Mesothelial cell of epicardium (in vitro differentiated cells): ENCODE measurements around the gene C22orf42. TPM values are rescaled to one million over a fixed set of nuclear protein-coding genes. Genes with fewer than 3 reads are reported as not detected.
"Not testable (repeated sequence)": the region's sequence is repeated elsewhere in the genome, so short reads cannot be mapped to it uniquely, and the experiment has no call there.

Source experiments
- DNase-seq, 2 experiments: peaks; one replicate each; pipeline ENCODE4 v3.0.0; 2021; ENCODE audit warnings: low spot score in 2 of 2; ENCODE audit not compliant: unreplicated experiment in 2 of 2
- H3K27ac Mint-ChIP-seq: 2 replicates; pipeline ENCODE4 v1.8.0; 2021; ENCODE audit warnings: mixed read lengths
- H3K27me3 Mint-ChIP-seq: 2 replicates; pipeline ENCODE4 v1.8.0; 2021; ENCODE audit warnings: low read depth, mixed read lengths
- H3K36me3 Mint-ChIP-seq: 2 replicates; pipeline ENCODE4 v1.8.0; 2021; ENCODE audit warnings: mixed read lengths
- H3K4me1 Mint-ChIP-seq: 2 replicates; pipeline ENCODE4 v1.8.0; 2021; ENCODE audit warnings: mixed read lengths
- H3K4me3 Mint-ChIP-seq: 2 replicates; pipeline ENCODE4 v1.8.0; 2021; ENCODE audit warnings: mild to moderate bottlenecking, moderate library complexity, mixed read lengths
- H3K9me3 Mint-ChIP-seq: 2 replicates; pipeline ENCODE4 v1.8.0; 2021; ENCODE audit warnings: mixed read lengths
- total RNA-seq: library from RNA; stranded (reverse); gene quantifications from 3 replicates; pipeline ENCODE4 v1.2.1, GENCODE V29; 2021
- TF ChIP-seq, protein P1 (sequence below): fragments of 200-600 bp; sonication (generic); IDR thresholded peaks from one replicate; pipeline ENCODE4 v1.5.0; 2021; ENCODE audit warnings: antibody characterized with exemption; ENCODE audit not compliant: unreplicated experiment

C22orf42 gene
- total RNA-seq, 1 donor from 2014 or later: not detected

DNA sequence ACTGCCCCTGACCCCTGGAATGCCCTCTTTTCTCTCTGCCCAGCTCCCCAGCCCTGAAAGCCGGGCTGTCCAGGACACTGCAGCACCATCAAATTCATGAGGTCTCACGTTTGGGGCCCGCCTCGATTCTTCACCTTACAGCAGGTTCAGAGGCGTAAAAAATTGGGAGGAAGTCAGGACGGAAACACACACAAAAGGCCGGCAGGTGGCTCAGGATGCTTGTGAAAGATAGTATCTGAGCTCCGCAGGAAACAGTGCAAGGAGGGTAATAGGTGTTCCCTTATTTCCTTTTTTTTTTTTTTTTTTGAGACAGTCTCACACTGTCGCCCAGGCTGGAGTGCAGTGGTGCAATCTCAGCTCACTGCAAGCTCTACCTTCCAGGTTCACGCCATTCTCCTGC is 41.6 kb upstream of the C22orf42 start:
- peaks cover 14% of the 10 kb centered on the region for H3K4me1 Mint-ChIP-seq
- H3K9me3 Mint-ChIP-seq: no peaks in the 10 kb centered on the region
- H3K36me3 Mint-ChIP-seq: no peaks in the 10 kb centered on the region
- peaks cover 88% of the 10 kb centered on the region for H3K27me3 Mint-ChIP-seq
- no peak overlapping the region for H3K27ac Mint-ChIP-seq
- no peak for DNase-seq
- H3K4me3 Mint-ChIP-seq: no peak overlapping the region
- TF ChIP-seq, protein P1, sequence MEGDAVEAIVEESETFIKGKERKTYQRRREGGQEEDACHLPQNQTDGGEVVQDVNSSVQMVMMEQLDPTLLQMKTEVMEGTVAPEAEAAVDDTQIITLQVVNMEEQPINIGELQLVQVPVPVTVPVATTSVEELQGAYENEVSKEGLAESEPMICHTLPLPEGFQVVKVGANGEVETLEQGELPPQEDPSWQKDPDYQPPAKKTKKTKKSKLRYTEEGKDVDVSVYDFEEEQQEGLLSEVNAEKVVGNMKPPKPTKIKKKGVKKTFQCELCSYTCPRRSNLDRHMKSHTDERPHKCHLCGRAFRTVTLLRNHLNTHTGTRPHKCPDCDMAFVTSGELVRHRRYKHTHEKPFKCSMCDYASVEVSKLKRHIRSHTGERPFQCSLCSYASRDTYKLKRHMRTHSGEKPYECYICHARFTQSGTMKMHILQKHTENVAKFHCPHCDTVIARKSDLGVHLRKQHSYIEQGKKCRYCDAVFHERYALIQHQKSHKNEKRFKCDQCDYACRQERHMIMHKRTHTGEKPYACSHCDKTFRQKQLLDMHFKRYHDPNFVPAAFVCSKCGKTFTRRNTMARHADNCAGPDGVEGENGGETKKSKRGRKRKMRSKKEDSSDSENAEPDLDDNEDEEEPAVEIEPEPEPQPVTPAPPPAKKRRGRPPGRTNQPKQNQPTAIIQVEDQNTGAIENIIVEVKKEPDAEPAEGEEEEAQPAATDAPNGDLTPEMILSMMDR: no peak

DNA sequence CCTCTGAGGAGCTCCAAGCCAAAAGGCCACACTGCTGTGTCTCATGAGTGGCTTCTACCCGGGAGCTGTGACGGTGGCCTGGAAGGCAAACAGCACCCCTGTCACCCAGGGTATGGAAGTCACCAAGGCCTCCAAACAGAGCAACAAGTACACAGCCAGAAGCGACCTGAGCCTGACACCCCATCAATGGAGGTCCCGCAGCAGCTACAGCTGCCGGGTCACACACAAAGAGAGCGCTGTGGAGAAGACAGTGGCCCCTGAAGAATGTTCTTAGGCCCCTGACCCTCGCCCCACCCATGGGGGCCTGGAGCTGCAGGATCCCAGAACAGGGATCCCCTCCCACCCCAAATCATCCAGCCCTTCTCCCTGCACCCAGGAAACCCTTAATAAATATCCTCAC is 40.9 kb upstream of the C22orf42 start:
- Mint-ChIP-seq H3K4me3 (no peak overlapping the region), H3K27ac (no peak overlapping the region), H3K27me3 (peaks cover 89% of the 10 kb centered on the region), H3K4me1 (peaks cover 8% of the 10 kb centered on the region), H3K9me3 (no peaks in the 10 kb centered on the region), H3K36me3 (no peaks in the 10 kb centered on the region)
- no peak for DNase-seq
- TF ChIP-seq, protein P1: no peak

DNA sequence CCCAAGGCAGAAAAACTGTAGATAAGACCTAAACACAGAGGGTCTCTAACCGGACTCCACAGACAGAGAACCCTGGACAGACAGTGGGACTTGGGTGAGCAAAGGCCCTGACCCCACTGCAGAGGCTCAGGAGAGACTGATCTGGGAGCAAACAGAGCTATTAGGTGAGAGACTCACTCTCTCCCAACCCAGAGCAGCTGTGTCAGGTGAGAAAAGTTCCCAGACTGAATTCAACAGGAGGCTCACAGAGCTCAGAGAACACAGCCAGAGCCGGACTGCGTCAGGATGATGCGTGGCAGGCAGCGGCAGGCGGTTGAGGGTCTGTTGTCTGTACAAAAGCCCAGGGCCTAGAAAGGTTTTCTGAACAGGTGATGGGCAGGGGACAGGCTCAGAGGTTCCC is 40.2 kb upstream of the C22orf42 start:
- Mint-ChIP-seq H3K4me1 (peaks cover 3% of the 10 kb centered on the region), H3K27me3 (peaks cover 88% of the 10 kb centered on the region), H3K27ac (no peak overlapping the region), H3K4me3 (no peak overlapping the region), H3K36me3 (no peaks in the 10 kb centered on the region), H3K9me3 (no peaks in the 10 kb centered on the region)
- TF ChIP-seq, protein P1: no peak
- DNase-seq: no peak

DNA sequence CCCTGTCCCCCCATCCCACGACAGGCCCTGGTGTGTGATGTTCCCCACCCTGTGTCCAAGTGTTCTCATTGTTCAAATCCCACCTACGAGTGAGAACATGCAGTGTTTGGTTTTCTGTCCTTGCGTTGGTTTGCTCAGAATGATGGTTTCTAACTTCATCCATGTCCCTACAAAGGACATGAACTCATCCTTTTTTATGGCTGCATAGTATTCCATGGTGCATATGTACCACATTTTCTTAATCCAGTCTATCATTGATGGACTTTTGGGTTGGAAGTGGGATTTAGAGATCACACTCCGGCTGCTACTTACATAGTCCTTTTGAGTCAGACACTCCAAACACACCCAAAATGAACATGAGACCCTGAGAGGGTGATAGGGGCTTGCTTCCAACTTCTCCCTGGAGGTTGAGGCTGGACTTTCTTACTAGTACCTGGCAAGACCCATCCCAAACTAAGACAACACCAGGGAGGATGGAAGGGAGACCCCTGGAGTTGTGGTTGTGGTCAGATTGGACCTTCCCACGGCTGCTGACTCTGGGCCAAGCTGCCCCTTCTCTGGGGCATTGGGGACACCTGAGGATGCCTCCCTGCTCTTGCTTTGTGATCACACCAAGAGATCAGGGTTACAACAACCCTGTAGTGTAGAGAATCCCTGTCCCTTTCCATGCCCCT is 38.6 kb upstream of the C22orf42 start:
- peaks cover 84% of the 10 kb centered on the region for H3K27me3 Mint-ChIP-seq
- not testable (repeated sequence) for H3K4me3 Mint-ChIP-seq, H3K4me1 Mint-ChIP-seq, H3K9me3 Mint-ChIP-seq, H3K27ac Mint-ChIP-seq, DNase-seq, H3K36me3 Mint-ChIP-seq

DNA sequence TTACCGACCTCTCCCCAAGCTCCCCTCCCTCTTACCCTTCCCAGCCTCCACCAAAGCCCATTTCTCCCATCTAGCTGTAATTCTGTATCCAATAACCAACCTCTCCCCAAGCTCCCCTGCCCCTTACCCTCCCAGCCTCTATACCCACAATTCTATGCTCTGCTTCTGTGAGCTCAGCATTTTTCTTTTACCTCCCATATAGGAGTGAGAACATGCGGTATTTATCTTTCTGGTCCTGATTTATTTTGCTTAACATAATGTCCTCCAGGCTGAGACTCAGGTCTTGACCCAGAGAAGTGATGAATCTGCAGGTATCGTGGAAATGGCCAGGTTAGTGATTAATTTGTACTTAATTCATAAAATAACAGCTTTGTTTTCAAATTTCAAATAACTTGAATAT is 36.8 kb upstream of the C22orf42 start:
- not testable (repeated sequence) for H3K4me3 Mint-ChIP-seq, H3K36me3 Mint-ChIP-seq, DNase-seq, H3K27ac Mint-ChIP-seq, H3K9me3 Mint-ChIP-seq, H3K4me1 Mint-ChIP-seq
- H3K27me3 Mint-ChIP-seq: peaks cover 86% of the 10 kb centered on the region

DNA sequence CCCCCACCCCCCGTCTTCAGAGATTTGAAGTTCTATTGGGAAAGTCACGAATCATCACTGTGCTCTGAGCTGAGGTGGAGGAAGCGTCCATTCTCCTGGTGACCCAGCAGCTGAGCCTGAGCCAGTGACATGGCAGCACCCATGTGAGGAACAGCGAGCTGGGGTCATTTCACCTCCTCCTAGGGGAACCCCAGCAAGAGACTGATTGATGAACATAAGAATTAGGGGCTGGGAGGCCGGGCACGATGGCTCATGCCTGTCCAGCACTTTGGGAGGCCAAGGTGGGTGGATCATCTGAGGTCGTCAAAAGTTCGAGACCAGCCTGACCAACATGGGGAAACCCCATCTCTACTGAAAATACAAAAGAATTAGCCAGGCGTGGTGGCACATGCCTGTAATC is 34.2 kb upstream of the C22orf42 start:
- peaks cover 81% of the 10 kb centered on the region for H3K27me3 Mint-ChIP-seq
- DNase-seq: not testable (repeated sequence)

DNA sequence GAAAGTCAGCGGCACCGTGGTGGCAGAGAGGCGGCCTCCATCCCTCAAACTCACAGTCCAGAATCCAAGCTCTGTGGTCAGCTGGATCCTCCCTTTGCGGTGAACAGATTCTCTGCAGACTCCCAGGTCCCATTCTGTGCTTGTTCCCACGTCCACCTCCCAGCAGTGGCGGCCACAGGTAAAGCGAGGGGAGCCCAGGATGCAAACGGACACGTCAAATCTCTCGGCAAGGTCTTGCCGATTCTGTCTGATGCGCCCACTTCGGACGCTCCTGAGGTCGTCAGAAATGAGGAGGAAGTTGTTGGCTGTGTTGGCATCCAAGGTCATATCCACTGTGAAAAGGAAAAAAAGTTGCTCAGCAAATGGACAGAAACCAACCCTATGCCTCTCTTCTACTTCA is 31.9 kb upstream of the C22orf42 start:
- not testable (repeated sequence) for H3K27ac Mint-ChIP-seq, H3K4me3 Mint-ChIP-seq, H3K4me1 Mint-ChIP-seq, H3K36me3 Mint-ChIP-seq, DNase-seq, H3K9me3 Mint-ChIP-seq
- H3K27me3 Mint-ChIP-seq: peaks cover 77% of the 10 kb centered on the region

More for the DNA sequence above, 34.2 kb upstream of the C22orf42 start:
- not testable (repeated sequence) for H3K27ac Mint-ChIP-seq, H3K9me3 Mint-ChIP-seq, H3K4me3 Mint-ChIP-seq, H3K36me3 Mint-ChIP-seq, H3K4me1 Mint-ChIP-seq

DNA sequence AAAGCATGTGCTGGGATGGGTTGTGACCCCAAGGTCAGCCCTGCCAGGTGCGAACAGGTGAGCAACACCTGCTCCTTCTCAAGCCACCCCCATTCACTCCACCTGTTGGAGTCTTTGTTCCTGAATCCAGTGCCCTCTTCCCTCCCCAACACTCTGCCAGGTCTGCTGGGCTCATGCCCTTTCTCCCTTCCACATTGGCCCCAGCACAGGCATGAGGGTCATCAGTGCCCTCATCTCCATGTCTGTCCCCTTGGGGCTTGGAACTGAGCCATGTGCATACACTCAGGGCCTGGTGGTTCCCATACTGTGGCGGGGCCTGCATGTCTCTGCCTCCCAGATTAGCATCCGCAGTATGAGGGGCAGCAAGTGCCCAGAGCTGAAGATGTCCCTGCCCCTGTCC is 26.7 kb upstream of the C22orf42 start:
- Mint-ChIP-seq H3K4me1 (no peaks in the 10 kb centered on the region), H3K27me3 (peaks cover 46% of the 10 kb centered on the region), H3K9me3 (no peaks in the 10 kb centered on the region), H3K4me3 (no peak overlapping the region), H3K27ac (no peak overlapping the region), H3K36me3 (no peaks in the 10 kb centered on the region)
- no peak for DNase-seq
- TF ChIP-seq, protein P1: no peak
